Esophagus muscularis mucosa (tissue), 3 donors: ENCODE results near the gene SRA1.

Source experiments
- CTCF ChIP-seq, 3 experiments: fragments of 200-600 bp in 2 of 3; fragments of 450-650 bp in 1 of 3; sonication (generic) in 2 of 3; IDR thresholded peaks; one replicate each; pipeline ENCODE4 v1.5.1; 2017 to 2019; ENCODE audit warnings: antibody characterized with exemption in 3 of 3, mild to moderate bottlenecking in 2 of 3, moderate library complexity in 1 of 3
- POLR2AphosphoS5 ChIP-seq, 2 donors: sonication (generic); formaldehyde crosslinking; IDR thresholded peaks; one replicate each; pipeline ENCODE4 v1.6.1; 2017; ENCODE audit warnings: antibody characterized with exemption in 2 of 2

- TF ChIP-seq CTCF (IDR thresholded peaks at IDR 0.05) (no peak), POLR2AphosphoS5 (IDR thresholded peaks at IDR 0.05) (peak in 1 of 2 donors; percentile 13)
Measured at GRCh38 chr5:140569197-140569596, 11.9 kb upstream of the SRA1 start.
